BE2C (cell line): Measurements from ENCODE around the gene TAF9. TPM values are rescaled to one million over a fixed set of nuclear protein-coding genes. Genes with fewer than 3 reads are reported as not detected.

Experiments
- DNase-seq: peaks from one replicate; pipeline ENCODE4 v3.0.0-alpha.2; 2020
- H3K27me3 ChIP-seq: fragments of 250-450 bp; sonication (Bioruptor Pico); 2 replicates; pipeline ENCODE4 v1.5.1; 2020; ENCODE audit warnings: mild to moderate bottlenecking
- H3K36me3 ChIP-seq: fragments of 250-450 bp; sonication (Bioruptor Pico); 2 replicates; pipeline ENCODE4 v1.5.1; 2020; ENCODE audit warnings: mild to moderate bottlenecking
- H3K4me1 ChIP-seq: fragments of 250-450 bp; sonication (Bioruptor Pico); 2 replicates; pipeline ENCODE4 v1.5.1; 2020
- H3K4me3 ChIP-seq: 2 replicates; pipeline ENCODE4 v1.5.1; 2011; ENCODE audit warnings: low read depth, low read length
- H3K9me3 ChIP-seq: fragments of 250-450 bp; sonication (Bioruptor Pico); 2 replicates; pipeline ENCODE4 v1.5.1; 2020
- CTCF ChIP-seq: IDR thresholded peaks from 2 replicates; pipeline ENCODE4 v1.5.1; 2012; ENCODE audit warnings: mild to moderate bottlenecking, low read depth, low read length
- polyA plus RNA-seq: library from polyadenylated mRNA; unstranded; fragments of >200 nt; gene quantifications from one replicate; pipeline ENCODE4 v1.2.1, GENCODE V29; 2012; ENCODE audit warnings: low read depth, missing spikeins; ENCODE audit not compliant: insufficient read length, insufficient read depth

TAF9 gene
- polyA plus RNA-seq, result 63.1 TPM

- Histone ChIP-seq H3K27me3 (no peaks in the 10 kb centered on the region), H3K4me1 (peaks cover 2% of the 10 kb centered on the region; the same call in 1 of the 2 replicates), H3K4me3 (peak within 1 kb of the TSS; percentile 86), H3K9me3 (no peaks in the 10 kb centered on the region), H3K36me3 (peaks cover 27% of the 10 kb centered on the region)
- peak; percentile 95 for DNase-seq
- no peak for TF ChIP-seq CTCF
These were observed at the start of gene TAF9, which contains the start of the genes AK6 and RAD17 for GRCh38 chr5:69369340-69370121. TAF9 (minus strand) TSS chr5:69369520; CDS start chr5:69365737, 3,783 bp downstream. AK6 (minus strand) TSS chr5:69369520; CDS start chr5:69369490, 30 bp downstream. RAD17 (plus strand) TSS chr5:69369818; CDS start chr5:69372209, 2,391 bp downstream.

GRCh38 chr5:69418554-69418953 is 49.2 kb upstream of the TAF9 start:
- DNase-seq, result no peak
- H3K9me3 ChIP-seq, result no peaks in the 10 kb centered on the region
- H3K4me1 ChIP-seq, result no peaks in the 10 kb centered on the region
- H3K27me3 ChIP-seq, result no peaks in the 10 kb centered on the region
- H3K36me3 ChIP-seq, result peaks cover 6% of the 10 kb centered on the region
- no peak overlapping the region for H3K4me3 ChIP-seq
- TF ChIP-seq CTCF, result no peak

GRCh38 chr5:69416699-69417098 is 47.4 kb upstream of the TAF9 start:
- no peak for DNase-seq
- peaks cover 6% of the 10 kb centered on the region for H3K36me3 ChIP-seq
- H3K4me1 ChIP-seq, result no peaks in the 10 kb centered on the region
- no peak overlapping the region for H3K4me3 ChIP-seq
- no peaks in the 10 kb centered on the region for H3K27me3 ChIP-seq
- no peak for TF ChIP-seq CTCF
- H3K9me3 ChIP-seq, result no peaks in the 10 kb centered on the region

- H3K9me3 ChIP-seq, result no peaks in the 10 kb centered on the region
- no peak for TF ChIP-seq CTCF
- no peaks in the 10 kb centered on the region for H3K27me3 ChIP-seq
- H3K36me3 ChIP-seq, result peaks cover 9% of the 10 kb centered on the region
- H3K4me1 ChIP-seq, result no peaks in the 10 kb centered on the region
- H3K4me3 ChIP-seq, result no peak overlapping the region
- DNase-seq, result no peak
These were observed 46.9 kb upstream of the TAF9 start for GRCh38 chr5:69416180-69416579.

- DNase-seq, result no peak
- Histone ChIP-seq H3K9me3 (no peaks in the 10 kb centered on the region), H3K36me3 (peaks cover 11% of the 10 kb centered on the region), H3K27me3 (no peaks in the 10 kb centered on the region), H3K4me3 (no peak overlapping the region), H3K4me1 (no peaks in the 10 kb centered on the region)
- no peak for TF ChIP-seq CTCF
These were observed 46.3 kb upstream of the TAF9 start for GRCh38 chr5:69415584-69415958.

GRCh38 chr5:69414885-69415583 is 45.7 kb upstream of the TAF9 start, which contains the start of gene MARVELD2:
MARVELD2 (plus strand) TSS chr5:69415116; CDS start chr5:69419386, 4,270 bp downstream.
- H3K9me3 ChIP-seq, result no peaks in the 10 kb centered on the region
- TF ChIP-seq CTCF, result no peak
- H3K4me1 ChIP-seq, result no peaks in the 10 kb centered on the region
- no peak for DNase-seq
- peaks cover 17% of the 10 kb centered on the region for H3K36me3 ChIP-seq
- H3K4me3 ChIP-seq, result no peak within 1 kb of the TSS
- H3K27me3 ChIP-seq, result no peaks in the 10 kb centered on the region
